ENCODE results near the gene SLC29A3.

GRCh38 chr10:71316786-71317160 lies 2.3 kb upstream of the SLC29A3 start:
- TF ChIP-seq CTCF (IDR thresholded peaks at IDR 0.05) (no peak), POLR2A (IDR thresholded peaks at IDR 0.05) (no peak)
